ENCODE results near the gene NEK11. TPM values are rescaled to one million over a fixed set of nuclear protein-coding genes. Genes with fewer than 3 reads are reported as not detected.
A peak's percentile ranks its signal among the peaks of the same experiment; 100 is the strongest.

NEK11 gene
- total and polyA plus RNA-seq, 8 donors, result 7.9 to 22.1 (median 15.4) TPM

GRCh38 chr3:131338948-131339640 is 312.4 kb downstream of the NEK11 start:
- no peak for TF ChIP-seq CTCF (IDR thresholded peaks at IDR 0.05)
- Histone ChIP-seq H3K27me3 (no peaks in the 10 kb centered on the region), H3K4me1 (no peaks in the 10 kb centered on the region), H3K36me3 (no peaks in the 10 kb centered on the region), H3K9me3 (peaks cover 0 to 3% of the 10 kb centered on the region in 2 donors), H3K4me3 (no peak overlapping the region), H3K27ac (no peak overlapping the region)
- ATAC-seq, result no peak
- no peak for DNase-seq
- intact Hi-C loops (cut with DNase I), result no loop called here

GRCh38 chr3:131341761-131342160 is 315.1 kb downstream of the NEK11 start:
- Histone ChIP-seq H3K36me3 (no peaks in the 10 kb centered on the region), H3K4me3 (no peak overlapping the region), H3K4me1 (no peaks in the 10 kb centered on the region), H3K9me3 (peaks cover 0 to 3% of the 10 kb centered on the region in 2 donors), H3K27ac (no peak overlapping the region), H3K27me3 (no peaks in the 10 kb centered on the region)
- DNase-seq (no peak), ATAC-seq (no peak)
- no peak for TF ChIP-seq CTCF (IDR thresholded peaks at IDR 0.05)
- intact Hi-C loops (cut with DNase I), result no loop called here

GRCh38 chr3:131348911-131349310 is 322.2 kb downstream of the NEK11 start:
- intact Hi-C loops (cut with DNase I), result no loop called here
- peaks cover 0 to 6% of the 10 kb centered on the region in 2 donors for H3K4me1 ChIP-seq
- no peak for DNase-seq

GRCh38 chr3:131349454-131349853 is 322.8 kb downstream of the NEK11 start:
- Histone ChIP-seq H3K4me1 (peaks cover 0 to 6% of the 10 kb centered on the region in 2 donors), H3K4me3 (no peak overlapping the region), H3K27me3 (no peaks in the 10 kb centered on the region), H3K9me3 (no peaks in the 10 kb centered on the region), H3K27ac (no peak overlapping the region), H3K36me3 (no peaks in the 10 kb centered on the region)
- DNase-seq (no peak), ATAC-seq (peak; percentile 53)
- intact Hi-C loops (cut with DNase I), result no loop called here
- no peak for TF ChIP-seq CTCF (IDR thresholded peaks at IDR 0.05)

More at GRCh38 chr3:131348911-131349310, 322.2 kb downstream of the NEK11 start:
- H3K4me3 ChIP-seq, result no peak overlapping the region
- H3K9me3 ChIP-seq, result peaks cover 0 to 2% of the 10 kb centered on the region in 2 donors
- H3K27ac ChIP-seq, result no peak overlapping the region
- ATAC-seq, result no peak
- no peaks in the 10 kb centered on the region for H3K36me3 ChIP-seq
- no peak for TF ChIP-seq CTCF (IDR thresholded peaks at IDR 0.05)
- no peaks in the 10 kb centered on the region for H3K27me3 ChIP-seq

- H3K4me3 ChIP-seq, result no peak overlapping the region
- ATAC-seq (peak; percentile 35), DNase-seq (no peak)
- H3K4me1 ChIP-seq, result peaks cover 0 to 6% of the 10 kb centered on the region in 2 donors
- no peaks in the 10 kb centered on the region for H3K36me3 ChIP-seq
- intact Hi-C loops (cut with DNase I), result no loop called here
- H3K27ac ChIP-seq, result no peak overlapping the region
- no peaks in the 10 kb centered on the region for H3K9me3 ChIP-seq
- no peak for TF ChIP-seq CTCF (IDR thresholded peaks at IDR 0.05)
- H3K27me3 ChIP-seq, result no peaks in the 10 kb centered on the region
Measured at GRCh38 chr3:131349946-131350347, 323.3 kb downstream of the NEK11 start.
